ENCODE results near the gene SERPINA5. TPM values are rescaled to one million over a fixed set of nuclear protein-coding genes. Genes with fewer than 3 reads are reported as not detected.

Gene SERPINA5
- total and polyA plus RNA-seq, 2 of the 13 experiments (the other 11 are each of a cell fraction or from before 2014, with no cell fraction given) = 449 to 498 TPM

DNA sequence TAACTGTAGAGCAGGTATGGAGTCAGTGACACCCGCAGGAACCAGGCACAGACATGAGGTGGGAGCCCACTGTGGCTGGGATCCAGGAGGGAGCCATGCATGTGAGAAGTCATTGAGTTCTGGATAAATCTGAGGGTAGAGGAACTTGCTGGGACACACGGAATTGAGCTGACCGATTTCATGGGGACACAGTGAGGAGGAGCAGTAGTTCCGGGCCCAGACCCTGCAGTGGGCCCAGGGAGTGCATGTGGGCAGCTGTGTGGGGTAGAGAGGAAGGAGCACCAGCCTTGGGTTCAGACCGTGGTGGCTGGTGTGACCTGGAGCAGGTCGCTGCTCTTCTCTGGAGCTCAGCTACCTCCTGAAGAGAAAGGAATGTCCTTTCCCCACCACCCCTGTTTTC, 39.4 kb downstream of the SERPINA5 start (continued):
- TF ChIP-seq TEF (CRISPR knock-in tag; IDR thresholded peaks at IDR 0.05) (no peak), ZNF235 (CRISPR knock-in tag; IDR thresholded peaks at IDR 0.05; ENCODE audit: borderline replicate concordance) (no peak), PAF1 (CRISPR knock-in tag; IDR thresholded peaks at IDR 0.05) (peak; percentile 28; the same call in 1 of the 2 replicates), RBM22 (optimal IDR thresholded peaks at IDR 0.05; ENCODE audit: low read length) (peak; percentile 6), ATF1 (CRISPR knock-in tag; IDR thresholded peaks at IDR 0.05) (no peak), ZSCAN21 (CRISPR knock-in tag; IDR thresholded peaks at IDR 0.05; ENCODE audit: borderline replicate concordance) (no peak), HOXA5 (CRISPR knock-in tag; IDR thresholded peaks at IDR 0.05) (no peak), POLR2G (IDR thresholded peaks at IDR 0.05; ENCODE audit: low read depth, low read length) (peak; percentile 71), SNAI1 (CRISPR knock-in tag; IDR thresholded peaks at IDR 0.05; ENCODE audit: borderline replicate concordance) (no peak), POLR2A (IDR thresholded peaks at IDR 0.05; ENCODE audit: insufficient read depth in 1 of 2, low read depth in 2 of 2, low read length in 2 of 2) (peak in 1 of 2 experiments; percentile 15; a peak in 2 of 4 replicates), SRSF1 (optimal IDR thresholded peaks at IDR 0.05; ENCODE audit: low read depth, low read length) (peak; percentile 50), ZNF724P (CRISPR knock-in tag; IDR thresholded peaks at IDR 0.05; ENCODE audit: borderline replicate concordance) (no peak), SP5 (CRISPR knock-in tag; IDR thresholded peaks at IDR 0.05; ENCODE audit: borderline replicate concordance, low read depth) (no peak), HBP1 (CRISPR knock-in tag; IDR thresholded peaks at IDR 0.05; ENCODE audit: low read depth) (no peak), ZNF33A (CRISPR knock-in tag; IDR thresholded peaks at IDR 0.05; ENCODE audit: borderline replicate concordance) (no peak), ELF1 (CRISPR knock-in tag; IDR thresholded peaks at IDR 0.05) (no peak), CC2D1A (CRISPR knock-in tag; IDR thresholded peaks at IDR 0.05) (no peak)
